ENCODE data around the gene CCDC178. TPM values are rescaled to one million over a fixed set of nuclear protein-coding genes. Genes with fewer than 3 reads are reported as not detected.
"Not testable (repeated sequence)": the region's sequence is repeated elsewhere in the genome, so short reads cannot be mapped to it uniquely, and the experiment has no call there.

The CCDC178 gene
- total RNA-seq, 1 donor from 2014 or later: not detected

GRCh38 chr18:33356735-33357134, 83.8 kb downstream of the CCDC178 start:
- Histone ChIP-seq H3K27ac (ENCODE audit: low read depth, low read length) (no peak overlapping the region), H3K4me3 (ENCODE audit: low read length in 3 of 3) (no peak overlapping the region), H3K4me1 (ENCODE audit: control insufficient read depth in 3 of 3, insufficient read depth in 3 of 3, low read length in 3 of 3) (no peaks in the 10 kb centered on the region), H3K9ac (ENCODE audit: low read depth in 1 of 3, low read length in 3 of 3) (no peak overlapping the region), H3K36me3 (ENCODE audit: control insufficient read depth in 3 of 3, insufficient read depth in 3 of 3, low read length in 3 of 3) (no peaks in the 10 kb centered on the region), H3K27me3 (ENCODE audit: control insufficient read depth in 3 of 3, insufficient read depth in 3 of 3, low read length in 3 of 3) (no peaks in the 10 kb centered on the region), H3K9me3 (ENCODE audit: control insufficient read depth in 3 of 3, low read length in 3 of 3) (no peaks in the 10 kb centered on the region)

GRCh38 chr18:33355756-33356155, 84.8 kb downstream of the CCDC178 start:
- Histone ChIP-seq H3K4me1 (ENCODE audit: control insufficient read depth in 3 of 3, insufficient read depth in 3 of 3, low read length in 3 of 3) (no peaks in the 10 kb centered on the region), H3K27me3 (ENCODE audit: control insufficient read depth in 3 of 3, insufficient read depth in 3 of 3, low read length in 3 of 3) (no peaks in the 10 kb centered on the region), H3K36me3 (ENCODE audit: control insufficient read depth in 3 of 3, insufficient read depth in 3 of 3, low read length in 3 of 3) (no peaks in the 10 kb centered on the region), H3K4me3 (ENCODE audit: low read length in 3 of 3) (no peak overlapping the region), H3K9me3 (ENCODE audit: control insufficient read depth in 3 of 3, low read length in 3 of 3) (no peaks in the 10 kb centered on the region), H3K27ac (ENCODE audit: low read depth, low read length) (no peak overlapping the region), H3K9ac (ENCODE audit: low read depth in 1 of 3, low read length in 3 of 3) (no peak overlapping the region)

GRCh38 chr18:33355263-33355662, 85.3 kb downstream of the CCDC178 start:
- Histone ChIP-seq H3K9ac (ENCODE audit: low read depth in 1 of 3, low read length in 3 of 3) (no peak overlapping the region), H3K36me3 (ENCODE audit: control insufficient read depth in 3 of 3, insufficient read depth in 3 of 3, low read length in 3 of 3) (no peaks in the 10 kb centered on the region), H3K4me3 (ENCODE audit: low read length in 3 of 3) (no peak overlapping the region)

GRCh38 chr18:33350256-33350655, 90.3 kb downstream of the CCDC178 start:
- H3K9ac ChIP-seq (ENCODE audit: low read depth in 1 of 3, low read length in 3 of 3): no peak overlapping the region
- no peaks in the 10 kb centered on the region for H3K27me3 ChIP-seq (ENCODE audit: control insufficient read depth in 3 of 3, insufficient read depth in 3 of 3, low read length in 3 of 3)
- H3K4me1 ChIP-seq (ENCODE audit: control insufficient read depth in 3 of 3, insufficient read depth in 3 of 3, low read length in 3 of 3): no peaks in the 10 kb centered on the region
- no peaks in the 10 kb centered on the region for H3K9me3 ChIP-seq (ENCODE audit: control insufficient read depth in 3 of 3, low read length in 3 of 3)
- H3K4me3 ChIP-seq (ENCODE audit: low read length in 3 of 3): no peak overlapping the region
- no peak overlapping the region for H3K27ac ChIP-seq (ENCODE audit: low read depth, low read length)
- no peaks in the 10 kb centered on the region for H3K36me3 ChIP-seq (ENCODE audit: control insufficient read depth in 3 of 3, insufficient read depth in 3 of 3, low read length in 3 of 3)

More at GRCh38 chr18:33355263-33355662, 85.3 kb downstream of the CCDC178 start:
- no peaks in the 10 kb centered on the region for H3K27me3 ChIP-seq (ENCODE audit: control insufficient read depth in 3 of 3, insufficient read depth in 3 of 3, low read length in 3 of 3)
- H3K9me3 ChIP-seq (ENCODE audit: control insufficient read depth in 3 of 3, low read length in 3 of 3): no peaks in the 10 kb centered on the region
- H3K4me1 ChIP-seq (ENCODE audit: control insufficient read depth in 3 of 3, insufficient read depth in 3 of 3, low read length in 3 of 3): no peaks in the 10 kb centered on the region
- H3K27ac ChIP-seq (ENCODE audit: low read depth, low read length): no peak overlapping the region

- H3K36me3 ChIP-seq (ENCODE audit: control insufficient read depth in 3 of 3, insufficient read depth in 3 of 3, low read length in 3 of 3); H3K9me3 ChIP-seq (ENCODE audit: control insufficient read depth in 3 of 3, low read length in 3 of 3); H3K4me1 ChIP-seq (ENCODE audit: control insufficient read depth in 3 of 3, insufficient read depth in 3 of 3, low read length in 3 of 3); H3K4me3 ChIP-seq (ENCODE audit: low read length in 3 of 3); H3K27ac ChIP-seq (ENCODE audit: low read depth, low read length); H3K9ac ChIP-seq (ENCODE audit: low read depth in 1 of 3, low read length in 3 of 3); H3K27me3 ChIP-seq (ENCODE audit: control insufficient read depth in 3 of 3, insufficient read depth in 3 of 3, low read length in 3 of 3): not testable (repeated sequence)
Observed at GRCh38 chr18:33339733-33340132, 100.8 kb downstream of the CCDC178 start.

- no peaks in the 10 kb centered on the region for H3K36me3 ChIP-seq (ENCODE audit: control insufficient read depth in 3 of 3, insufficient read depth in 3 of 3, low read length in 3 of 3)
- no peaks in the 10 kb centered on the region for H3K9me3 ChIP-seq (ENCODE audit: control insufficient read depth in 3 of 3, low read length in 3 of 3)
- no peaks in the 10 kb centered on the region for H3K27me3 ChIP-seq (ENCODE audit: control insufficient read depth in 3 of 3, insufficient read depth in 3 of 3, low read length in 3 of 3)
- H3K27ac ChIP-seq (ENCODE audit: low read depth, low read length): no peak overlapping the region
- no peaks in the 10 kb centered on the region for H3K4me1 ChIP-seq (ENCODE audit: control insufficient read depth in 3 of 3, insufficient read depth in 3 of 3, low read length in 3 of 3)
- H3K9ac ChIP-seq (ENCODE audit: low read depth in 1 of 3, low read length in 3 of 3): no peak overlapping the region
- H3K4me3 ChIP-seq (ENCODE audit: low read length in 3 of 3): no peak overlapping the region
Observed at GRCh38 chr18:33334781-33335180, 105.7 kb downstream of the CCDC178 start.

DNA sequence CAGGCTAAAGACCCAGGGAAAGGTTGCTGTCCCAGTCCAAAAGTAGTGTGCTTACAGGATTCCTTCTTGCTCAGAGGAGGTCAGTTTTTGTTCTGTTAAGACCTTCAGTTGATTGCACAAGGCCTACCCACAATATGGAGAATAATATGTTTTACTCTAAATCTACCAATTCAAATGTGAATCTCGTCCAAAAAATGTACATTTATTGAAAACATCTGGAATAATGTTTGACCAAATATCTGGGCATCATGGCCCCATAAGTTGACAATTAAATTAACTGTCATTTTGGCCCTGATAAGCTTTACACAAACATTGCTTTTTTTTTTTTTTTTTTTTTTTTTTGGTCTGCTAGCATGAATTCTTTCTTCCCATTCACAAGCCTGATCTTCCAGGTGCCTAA, 109.8 kb downstream of the CCDC178 start:
- H3K27ac ChIP-seq (ENCODE audit: low read depth, low read length): no peak overlapping the region
- H3K4me3 ChIP-seq (ENCODE audit: low read length in 3 of 3): no peak overlapping the region
- H3K27me3 ChIP-seq (ENCODE audit: control insufficient read depth in 3 of 3, insufficient read depth in 3 of 3, low read length in 3 of 3): no peaks in the 10 kb centered on the region
- H3K9me3 ChIP-seq (ENCODE audit: control insufficient read depth in 3 of 3, low read length in 3 of 3): no peaks in the 10 kb centered on the region
- H3K4me1 ChIP-seq (ENCODE audit: control insufficient read depth in 3 of 3, insufficient read depth in 3 of 3, low read length in 3 of 3): no peaks in the 10 kb centered on the region
- H3K36me3 ChIP-seq (ENCODE audit: control insufficient read depth in 3 of 3, insufficient read depth in 3 of 3, low read length in 3 of 3): no peaks in the 10 kb centered on the region
- no peak overlapping the region for H3K9ac ChIP-seq (ENCODE audit: low read depth in 1 of 3, low read length in 3 of 3)

GRCh38 chr18:33326975-33327374, 113.5 kb downstream of the CCDC178 start:
- Histone ChIP-seq H3K9ac (ENCODE audit: low read depth in 1 of 3, low read length in 3 of 3) (no peak overlapping the region), H3K27ac (ENCODE audit: low read depth, low read length) (no peak overlapping the region), H3K36me3 (ENCODE audit: control insufficient read depth in 3 of 3, insufficient read depth in 3 of 3, low read length in 3 of 3) (no peaks in the 10 kb centered on the region), H3K27me3 (ENCODE audit: control insufficient read depth in 3 of 3, insufficient read depth in 3 of 3, low read length in 3 of 3) (no peaks in the 10 kb centered on the region), H3K4me3 (ENCODE audit: low read length in 3 of 3) (no peak overlapping the region), H3K9me3 (ENCODE audit: control insufficient read depth in 3 of 3, low read length in 3 of 3) (no peaks in the 10 kb centered on the region), H3K4me1 (ENCODE audit: control insufficient read depth in 3 of 3, insufficient read depth in 3 of 3, low read length in 3 of 3) (no peaks in the 10 kb centered on the region)

- Histone ChIP-seq H3K27me3 (ENCODE audit: control insufficient read depth in 3 of 3, insufficient read depth in 3 of 3, low read length in 3 of 3) (no peaks in the 10 kb centered on the region), H3K27ac (ENCODE audit: low read depth, low read length) (no peak overlapping the region), H3K4me1 (ENCODE audit: control insufficient read depth in 3 of 3, insufficient read depth in 3 of 3, low read length in 3 of 3) (no peaks in the 10 kb centered on the region), H3K36me3 (ENCODE audit: control insufficient read depth in 3 of 3, insufficient read depth in 3 of 3, low read length in 3 of 3) (no peaks in the 10 kb centered on the region), H3K4me3 (ENCODE audit: low read length in 3 of 3) (no peak overlapping the region), H3K9ac (ENCODE audit: low read depth in 1 of 3, low read length in 3 of 3) (no peak overlapping the region), H3K9me3 (ENCODE audit: control insufficient read depth in 3 of 3, low read length in 3 of 3) (no peaks in the 10 kb centered on the region)
Observed at GRCh38 chr18:33317640-33318039, 122.9 kb downstream of the CCDC178 start.

GRCh38 chr18:33316146-33316587, 124.4 kb downstream of the CCDC178 start:
- Histone ChIP-seq H3K27ac (ENCODE audit: low read depth, low read length) (no peak overlapping the region), H3K9me3 (ENCODE audit: control insufficient read depth in 3 of 3, low read length in 3 of 3) (peaks cover 0 to 3% (median 0%) of the 10 kb centered on the region in 3 donors), H3K4me3 (ENCODE audit: low read length in 3 of 3) (no peak overlapping the region), H3K4me1 (ENCODE audit: control insufficient read depth in 3 of 3, insufficient read depth in 3 of 3, low read length in 3 of 3) (no peaks in the 10 kb centered on the region), H3K9ac (ENCODE audit: low read depth in 1 of 3, low read length in 3 of 3) (no peak overlapping the region), H3K36me3 (ENCODE audit: control insufficient read depth in 3 of 3, insufficient read depth in 3 of 3, low read length in 3 of 3) (no peaks in the 10 kb centered on the region), H3K27me3 (ENCODE audit: control insufficient read depth in 3 of 3, insufficient read depth in 3 of 3, low read length in 3 of 3) (no peaks in the 10 kb centered on the region)

- Histone ChIP-seq H3K9me3 (ENCODE audit: control insufficient read depth in 3 of 3, low read length in 3 of 3) (peaks cover 0 to 3% (median 0%) of the 10 kb centered on the region in 3 donors), H3K4me3 (ENCODE audit: low read length in 3 of 3) (no peak overlapping the region), H3K36me3 (ENCODE audit: control insufficient read depth in 3 of 3, insufficient read depth in 3 of 3, low read length in 3 of 3) (no peaks in the 10 kb centered on the region), H3K9ac (ENCODE audit: low read depth in 1 of 3, low read length in 3 of 3) (no peak overlapping the region), H3K27ac (ENCODE audit: low read depth, low read length) (no peak overlapping the region), H3K27me3 (ENCODE audit: control insufficient read depth in 3 of 3, insufficient read depth in 3 of 3, low read length in 3 of 3) (no peaks in the 10 kb centered on the region), H3K4me1 (ENCODE audit: control insufficient read depth in 3 of 3, insufficient read depth in 3 of 3, low read length in 3 of 3) (no peaks in the 10 kb centered on the region)
Observed at GRCh38 chr18:33307520-33307919, 133.0 kb downstream of the CCDC178 start.
